Body of pancreas (tissue), 4 donors: ENCODE measurements around the gene NUBPL. TPM values are rescaled to one million over a fixed set of nuclear protein-coding genes. Genes with fewer than 3 reads are reported as not detected.

Experiments used
- ATAC-seq: fragments of 150-250 bp; one replicate; pipeline ENCODE4 v1.9.1; 2016
- DNase-seq, 4 donors: peaks; one replicate each; pipeline ENCODE4 v3.0.0-alpha.2; 2019
- H3K27ac ChIP-seq, 4 donors: fragments of 200-600 bp; sonication (generic); 1 replicate in 3 of 4; 2 replicates in 1 of 4; pipeline versions ENCODE4 v1.5.1 to v1.6.1; 2016 to 2019; ENCODE audit warnings: mild to moderate bottlenecking in 1 of 4, mixed read lengths in 1 of 4, moderate library complexity in 1 of 4
- H3K27me3 ChIP-seq, 2 donors: fragments of 200-600 bp; sonication (generic); one replicate each; pipeline ENCODE4 v1.6.0; 2016; ENCODE audit warnings: mild to moderate bottlenecking in 1 of 2
- H3K36me3 ChIP-seq, 2 donors: fragments of 200-600 bp; sonication (generic); replicated peaks in 1 of 2; 2 replicates each; pipeline ENCODE4 v1.5.1; 2016; ENCODE audit warnings: low read depth in 2 of 2; ENCODE audit not compliant: insufficient read depth in 1 of 2
- H3K4me1 ChIP-seq: fragments of 200-600 bp; sonication (generic); one replicate; pipeline ENCODE4 v1.6.0; 2016
- H3K4me3 ChIP-seq, 2 donors: fragments of 200-600 bp; sonication (generic); 1 replicate in 1 of 2; 2 replicates in 1 of 2; pipeline ENCODE4 v1.5.1; 2016 to 2019
- H3K9me3 ChIP-seq, 3 donors: fragments of 200-600 bp; sonication (generic); 1 replicate in 2 of 3; 2 replicates in 1 of 3; pipeline ENCODE4 v1.5.1; 2016
- CTCF ChIP-seq, 7 experiments: fragments of 450-650 bp in 4 of 7; fragments of 200-600 bp in 3 of 7; sonication (generic) in 3 of 7; IDR thresholded peaks; one replicate each; pipeline ENCODE4 v1.5.1; 2016 to 2019; ENCODE audit warnings: antibody characterized with exemption in 7 of 7
- POLR2A ChIP-seq, 3 donors: fragments of 450-650 bp; IDR thresholded peaks; one replicate each; pipeline ENCODE4 v1.6.1; 2016; ENCODE audit warnings: antibody characterized with exemption in 3 of 3, mild to moderate bottlenecking in 2 of 3
- WGBS, 2 donors: methylation state at CpG; one replicate each; pipeline ENCODE4 v1.1.5; 2017; 5-methylcytosine and 5-hydroxymethylcytosine counted together
- intact Hi-C: fragments of 100-400 bp; cut with DNase I; formaldehyde crosslinking; loops from one replicate; pipeline ENCODE4 v1.15.1; 2023
- total RNA-seq, 2 donors: library from RNA; depleted of rRNA; stranded (reverse); fragments of >200 nt; gene quantifications; one replicate each; pipeline ENCODE4 v1.1.0, GENCODE V29; 2016

NUBPL gene
- total RNA-seq, 2 donors from 2014 or later: 4.7 to 18.5 TPM

- Histone ChIP-seq H3K36me3 (no peaks in the 10 kb centered on the region), H3K9me3 (no peaks in the 10 kb centered on the region), H3K27me3 (no peaks in the 10 kb centered on the region), H3K27ac (no peak overlapping the region), H3K4me3 (no peak overlapping the region), H3K4me1 (peaks cover 15% of the 10 kb centered on the region)
- TF ChIP-seq CTCF (IDR thresholded peaks at IDR 0.05): no peak
- no peak for TF ChIP-seq POLR2A (IDR thresholded peaks at IDR 0.05)
- WGBS, 2 donors: 93 to 95% methylated on average over 5 of the region's 5 CpGs
- intact Hi-C loops: no loop called here
- ATAC-seq: no peak
- DNase-seq: no peak
Measured at GRCh38 chr14:31718985-31719384, 157.8 kb downstream of the NUBPL start.

DNA sequence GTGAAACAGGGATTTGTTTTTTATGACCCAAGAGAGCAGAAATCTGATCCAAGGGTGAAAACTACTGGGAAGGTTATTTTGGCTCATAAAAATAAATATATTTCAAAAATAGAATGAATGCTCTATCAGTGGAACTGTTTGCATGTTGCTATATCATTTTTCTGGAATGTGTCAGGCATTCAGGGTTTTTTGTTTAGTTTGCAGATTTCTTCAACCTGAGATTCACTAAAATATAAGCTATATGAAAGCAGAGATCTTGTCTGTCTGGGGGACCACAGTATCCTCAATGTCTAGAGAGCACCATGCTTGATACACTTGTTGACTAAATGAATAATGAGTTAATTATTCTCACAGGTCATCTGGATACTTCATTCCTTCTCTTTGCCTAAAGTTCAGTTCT, 165.1 kb downstream of the NUBPL start:
- Histone ChIP-seq H3K4me3 (no peak overlapping the region), H3K27ac (no peak overlapping the region), H3K27me3 (no peaks in the 10 kb centered on the region), H3K4me1 (no peaks in the 10 kb centered on the region), H3K9me3 (no peaks in the 10 kb centered on the region), H3K36me3 (no peaks in the 10 kb centered on the region)
- TF ChIP-seq CTCF (IDR thresholded peaks at IDR 0.05): no peak
- TF ChIP-seq POLR2A (IDR thresholded peaks at IDR 0.05): no peak
- intact Hi-C loops: no loop called here
- no peak for ATAC-seq
- no peak for DNase-seq

GRCh38 chr14:31727797-31728196, 166.6 kb downstream of the NUBPL start:
- no peak overlapping the region for H3K4me3 ChIP-seq
- intact Hi-C loops: no loop called here
- H3K9me3 ChIP-seq: no peaks in the 10 kb centered on the region
- no peaks in the 10 kb centered on the region for H3K36me3 ChIP-seq
- ATAC-seq (no peak), DNase-seq (no peak)
- TF ChIP-seq POLR2A (IDR thresholded peaks at IDR 0.05) (no peak), CTCF (IDR thresholded peaks at IDR 0.05) (no peak)
- no peak overlapping the region for H3K27ac ChIP-seq
- no peaks in the 10 kb centered on the region for H3K4me1 ChIP-seq
- H3K27me3 ChIP-seq: no peaks in the 10 kb centered on the region

- ATAC-seq (no peak), DNase-seq (no peak)
- WGBS, 2 donors: 44 to 63% methylated on average over 1 of the region's 1 CpG
- Histone ChIP-seq H3K36me3 (no peaks in the 10 kb centered on the region), H3K4me3 (no peak overlapping the region), H3K27ac (no peak overlapping the region), H3K27me3 (no peaks in the 10 kb centered on the region), H3K9me3 (no peaks in the 10 kb centered on the region), H3K4me1 (no peaks in the 10 kb centered on the region)
- intact Hi-C loops: no loop called here
- TF ChIP-seq POLR2A (IDR thresholded peaks at IDR 0.05): no peak
- TF ChIP-seq CTCF (IDR thresholded peaks at IDR 0.05): no peak
Measured at GRCh38 chr14:31740688-31741087, 179.5 kb downstream of the NUBPL start.

DNA sequence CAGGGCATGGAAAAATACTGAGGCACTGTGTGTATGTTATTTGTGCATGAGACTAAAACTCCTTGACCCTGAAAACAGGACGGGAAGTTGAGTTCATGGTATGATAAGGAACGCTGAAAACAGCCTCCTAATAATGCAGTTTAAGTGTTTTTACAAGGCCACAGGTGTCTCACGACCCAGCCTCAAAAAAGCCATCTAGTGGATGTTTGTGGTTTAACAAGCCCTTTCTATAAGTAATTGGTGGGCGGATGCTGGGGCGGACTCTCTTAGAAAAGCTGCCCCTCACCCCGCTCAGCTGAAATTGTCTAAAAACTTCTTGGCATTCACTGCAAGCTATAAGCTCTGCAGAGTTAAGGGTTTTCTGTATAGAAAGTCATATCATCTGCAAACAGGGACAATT, 184.5 kb downstream of the NUBPL start:
- Histone ChIP-seq H3K36me3 (no peaks in the 10 kb centered on the region), H3K9me3 (peaks cover 0 to 9% (median 0%) of the 10 kb centered on the region in 3 donors), H3K27me3 (no peaks in the 10 kb centered on the region), H3K4me3 (no peak overlapping the region), H3K4me1 (no peaks in the 10 kb centered on the region), H3K27ac (no peak overlapping the region)
- TF ChIP-seq POLR2A (IDR thresholded peaks at IDR 0.05): no peak
- TF ChIP-seq CTCF (IDR thresholded peaks at IDR 0.05): no peak
- ATAC-seq (no peak), DNase-seq (no peak)
- intact Hi-C loops: no loop called here
- WGBS, 2 donors: 91 to 97% methylated on average over 6 of the region's 6 CpGs
